Measurements from ENCODE around the gene ARHGAP26.

DNA sequence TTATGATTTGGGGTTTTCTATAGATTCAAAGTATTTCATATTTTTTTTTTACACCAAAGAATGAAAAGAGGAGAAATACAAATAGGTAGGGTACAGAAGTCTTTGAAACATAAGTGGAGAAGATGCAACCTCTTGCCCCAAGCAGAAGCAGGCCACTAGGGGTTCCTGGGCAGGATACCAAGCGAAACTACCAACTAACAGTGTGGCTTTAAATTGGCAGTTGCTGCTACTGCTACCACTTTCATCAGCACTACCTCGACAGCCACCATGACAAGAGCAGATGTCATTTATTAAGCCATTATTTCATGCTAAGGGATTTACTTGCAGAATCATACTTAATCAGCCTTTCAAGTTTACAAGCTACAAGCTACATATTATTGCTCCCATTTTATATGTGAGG is 345.2 kb downstream of the ARHGAP26 start:
- TF ChIP-seq, protein P1, sequence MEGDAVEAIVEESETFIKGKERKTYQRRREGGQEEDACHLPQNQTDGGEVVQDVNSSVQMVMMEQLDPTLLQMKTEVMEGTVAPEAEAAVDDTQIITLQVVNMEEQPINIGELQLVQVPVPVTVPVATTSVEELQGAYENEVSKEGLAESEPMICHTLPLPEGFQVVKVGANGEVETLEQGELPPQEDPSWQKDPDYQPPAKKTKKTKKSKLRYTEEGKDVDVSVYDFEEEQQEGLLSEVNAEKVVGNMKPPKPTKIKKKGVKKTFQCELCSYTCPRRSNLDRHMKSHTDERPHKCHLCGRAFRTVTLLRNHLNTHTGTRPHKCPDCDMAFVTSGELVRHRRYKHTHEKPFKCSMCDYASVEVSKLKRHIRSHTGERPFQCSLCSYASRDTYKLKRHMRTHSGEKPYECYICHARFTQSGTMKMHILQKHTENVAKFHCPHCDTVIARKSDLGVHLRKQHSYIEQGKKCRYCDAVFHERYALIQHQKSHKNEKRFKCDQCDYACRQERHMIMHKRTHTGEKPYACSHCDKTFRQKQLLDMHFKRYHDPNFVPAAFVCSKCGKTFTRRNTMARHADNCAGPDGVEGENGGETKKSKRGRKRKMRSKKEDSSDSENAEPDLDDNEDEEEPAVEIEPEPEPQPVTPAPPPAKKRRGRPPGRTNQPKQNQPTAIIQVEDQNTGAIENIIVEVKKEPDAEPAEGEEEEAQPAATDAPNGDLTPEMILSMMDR (IDR thresholded peaks at IDR 0.05; ENCODE audit: low read length): no peak
- no peak for TF ChIP-seq EZH2 (IDR thresholded peaks at IDR 0.05; ENCODE audit: borderline replicate concordance, low read length)
